CD8-positive, alpha-beta memory T cell (primary cell): ENCODE data around the gene RAD21L1. TPM values are rescaled to one million over a fixed set of nuclear protein-coding genes. Genes with fewer than 3 reads are reported as not detected.
A peak's percentile ranks its signal among the peaks of the same experiment; 100 is the strongest.

Experiments used
- CTCF ChIA-PET: fragments of 350-600 bp; sonication (Branson Sonifier 250); formaldehyde crosslinking; loops from one replicate; lab custom pipeline; 2021; ENCODE audit warnings: antibody characterized with exemption; lab: Charles Lee
- POLR2A ChIA-PET: fragments of 350-600 bp; sonication (Branson Sonifier 250); formaldehyde crosslinking; loops from one replicate; lab custom pipeline; 2021; ENCODE audit warnings: antibody characterized with exemption; lab: Charles Lee
- DNase-seq, 5 donors: peaks; one replicate each; pipeline versions ENCODE4 v3.0.0 to v3.0.0-alpha.2; 2020 to 2022; ENCODE audit warnings: mixed read lengths in 1 of 5
- H3K27ac ChIP-seq: one replicate; pipeline ENCODE4 v1.7.0; 2013; ENCODE audit warnings: low read depth, mild to moderate bottlenecking, low read length, moderate library complexity
- H3K27me3 ChIP-seq: 2 replicates; pipeline ENCODE4 v1.7.0; 2013; ENCODE audit warnings: low read length, mild to moderate bottlenecking; ENCODE audit not compliant: insufficient read depth, poor library complexity, severe bottlenecking
- H3K36me3 ChIP-seq: 2 replicates; pipeline ENCODE4 v1.7.0; 2013; ENCODE audit warnings: mild to moderate bottlenecking, low read length, moderate library complexity; ENCODE audit not compliant: insufficient read depth
- H3K4me1 ChIP-seq: 2 replicates; pipeline ENCODE4 v1.7.0; 2013; ENCODE audit warnings: mild to moderate bottlenecking, low read length, moderate library complexity; ENCODE audit not compliant: insufficient read depth
- H3K4me3 ChIP-seq: 2 replicates; pipeline ENCODE4 v1.7.0; 2013; ENCODE audit warnings: mild to moderate bottlenecking, low read length
- H3K9me3 ChIP-seq: 2 replicates; pipeline ENCODE4 v1.7.0; 2013; ENCODE audit warnings: mild to moderate bottlenecking, low read length
- H3K27ac Mint-ChIP-seq, 8 donors: one replicate each; pipeline ENCODE4 v1.8.0; 2020 to 2021; ENCODE audit warnings: mixed read lengths in 8 of 8, mild to moderate bottlenecking in 6 of 8, inconsistent platforms in 3 of 8, moderate library complexity in 3 of 8
- H3K27me3 Mint-ChIP-seq, 2 donors: one replicate each; pipeline ENCODE4 v1.8.0; 2020 to 2021; ENCODE audit warnings: mixed read lengths in 2 of 2, mild to moderate bottlenecking in 1 of 2, moderate library complexity in 1 of 2
- H3K36me3 Mint-ChIP-seq, 3 donors: one replicate each; pipeline ENCODE4 v1.8.0; 2020 to 2021; ENCODE audit warnings: mixed read lengths in 3 of 3, inconsistent platforms in 1 of 3, mild to moderate bottlenecking in 1 of 3
- H3K4me1 Mint-ChIP-seq, 3 donors: one replicate each; pipeline ENCODE4 v1.8.0; 2020 to 2021; ENCODE audit warnings: mixed read lengths in 3 of 3, inconsistent platforms in 1 of 3, mild to moderate bottlenecking in 1 of 3
- H3K4me3 Mint-ChIP-seq, 7 donors: one replicate each; pipeline ENCODE4 v1.8.0; 2020 to 2021; ENCODE audit warnings: mixed read lengths in 7 of 7, mild to moderate bottlenecking in 6 of 7, moderate library complexity in 4 of 7, inconsistent platforms in 2 of 7
- H3K9me3 Mint-ChIP-seq, 5 donors: one replicate each; pipeline ENCODE4 v1.8.0; 2020 to 2022; ENCODE audit warnings: mixed read lengths in 5 of 5, mild to moderate bottlenecking in 3 of 5, moderate library complexity in 2 of 5, inconsistent platforms in 1 of 5
- polyA plus RNA-seq: library from polyadenylated mRNA; unstranded; fragments of 300-500 nt; fragmentation: Illumina TruSeq; gene quantifications from one replicate; pipeline ENCODE4 v1.2.3, GENCODE V29; 2021
- total RNA-seq, 2 experiments: library from RNA; stranded (reverse); gene quantifications; one replicate each; pipeline ENCODE4 v1.2.3, GENCODE V29; 2021

The RAD21L1 gene
- total and polyA plus RNA-seq, 3 experiments from 2014 or later, result not detected

DNA sequence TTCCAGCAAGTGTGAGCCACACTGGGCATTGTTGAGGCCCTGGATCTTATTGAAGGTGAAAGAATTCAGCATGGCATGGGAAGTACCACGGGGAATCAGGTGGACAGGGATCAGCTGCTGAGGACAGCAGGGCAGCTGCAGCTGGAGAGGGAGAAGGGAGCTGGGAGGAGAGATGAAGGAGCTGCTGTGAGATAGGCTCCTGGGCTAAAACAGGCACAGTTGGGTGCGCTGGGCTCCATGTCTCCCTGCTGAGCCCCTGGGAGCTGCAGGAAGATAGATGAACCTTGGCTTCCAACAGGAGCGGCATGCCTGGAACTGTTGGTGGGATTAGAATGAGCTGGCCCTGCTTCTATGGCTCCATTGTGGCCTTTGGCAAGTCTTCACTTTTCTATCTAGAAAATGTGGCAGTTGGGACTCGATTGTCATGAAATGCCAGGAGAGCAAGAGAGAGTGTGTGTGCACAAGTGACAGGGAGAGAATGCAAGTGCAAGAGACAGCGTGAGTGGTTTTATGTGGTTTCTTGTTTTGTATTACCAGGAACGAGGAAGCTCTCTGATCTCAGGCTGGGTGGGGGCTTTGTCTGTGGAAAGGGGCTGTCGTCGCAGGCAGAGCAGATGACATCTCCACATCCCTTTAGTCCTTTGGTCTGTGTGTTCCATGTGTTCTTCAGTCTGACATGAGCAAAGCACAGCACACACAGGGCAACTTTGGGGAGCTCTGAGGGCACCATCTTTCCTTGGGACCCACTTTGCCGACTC is 60.6 kb downstream of the RAD21L1 start:
- Mint-ChIP-seq H3K27me3 (no peaks in the 10 kb centered on the region), H3K36me3 (peaks cover 0 to 14% (median 11%) of the 10 kb centered on the region in 3 donors), H3K4me1 (peaks cover 14 to 25% (median 23%) of the 10 kb centered on the region in 3 donors), H3K9me3 (no peaks in the 10 kb centered on the region), H3K27ac (peak overlapping the region in 7 of 8 donors; percentile 4 to 90 (median 57)), H3K4me3 (peak overlapping the region in 5 of 7 donors; percentile 25 to 62 (median 60))
- no peaks in the 10 kb centered on the region for H3K9me3 ChIP-seq
- H3K27me3 ChIP-seq, result no peaks in the 10 kb centered on the region
- H3K27ac ChIP-seq, result no peak overlapping the region
- DNase-seq, result peak in 1 of 5 donors; percentile 80
- H3K36me3 ChIP-seq, result no peaks in the 10 kb centered on the region
- POLR2A ChIA-PET, result no interaction called here
- peak overlapping the region; percentile 14 for H3K4me3 ChIP-seq
- CTCF ChIA-PET, result no interaction called here
- peaks cover 60% of the 10 kb centered on the region for H3K4me1 ChIP-seq

- H3K9me3 Mint-ChIP-seq, result no peaks in the 10 kb centered on the region
- peaks cover 0 to 14% (median 11%) of the 10 kb centered on the region in 3 donors for H3K36me3 Mint-ChIP-seq
- H3K27me3 ChIP-seq, result no peaks in the 10 kb centered on the region
- H3K4me3 Mint-ChIP-seq, result peak overlapping the region in 4 of 7 donors; percentile 16 to 60 (median 38)
- no peaks in the 10 kb centered on the region for H3K36me3 ChIP-seq
- peak overlapping the region; percentile 14 for H3K4me3 ChIP-seq
- CTCF ChIA-PET, result no interaction called here
- peaks cover 53% of the 10 kb centered on the region for H3K4me1 ChIP-seq
- H3K4me1 Mint-ChIP-seq, result peaks cover 14 to 25% (median 23%) of the 10 kb centered on the region in 3 donors
- H3K9me3 ChIP-seq, result no peaks in the 10 kb centered on the region
- no peaks in the 10 kb centered on the region for H3K27me3 Mint-ChIP-seq
- peak overlapping the region in 5 of 8 donors; percentile 39 to 94 (median 79) for H3K27ac Mint-ChIP-seq
- DNase-seq, result no peak
- POLR2A ChIA-PET, result no interaction called here
- H3K27ac ChIP-seq, result no peak overlapping the region
Measured at GRCh38 chr20:1287306-1287705, 61.5 kb downstream of the RAD21L1 start.

DNA sequence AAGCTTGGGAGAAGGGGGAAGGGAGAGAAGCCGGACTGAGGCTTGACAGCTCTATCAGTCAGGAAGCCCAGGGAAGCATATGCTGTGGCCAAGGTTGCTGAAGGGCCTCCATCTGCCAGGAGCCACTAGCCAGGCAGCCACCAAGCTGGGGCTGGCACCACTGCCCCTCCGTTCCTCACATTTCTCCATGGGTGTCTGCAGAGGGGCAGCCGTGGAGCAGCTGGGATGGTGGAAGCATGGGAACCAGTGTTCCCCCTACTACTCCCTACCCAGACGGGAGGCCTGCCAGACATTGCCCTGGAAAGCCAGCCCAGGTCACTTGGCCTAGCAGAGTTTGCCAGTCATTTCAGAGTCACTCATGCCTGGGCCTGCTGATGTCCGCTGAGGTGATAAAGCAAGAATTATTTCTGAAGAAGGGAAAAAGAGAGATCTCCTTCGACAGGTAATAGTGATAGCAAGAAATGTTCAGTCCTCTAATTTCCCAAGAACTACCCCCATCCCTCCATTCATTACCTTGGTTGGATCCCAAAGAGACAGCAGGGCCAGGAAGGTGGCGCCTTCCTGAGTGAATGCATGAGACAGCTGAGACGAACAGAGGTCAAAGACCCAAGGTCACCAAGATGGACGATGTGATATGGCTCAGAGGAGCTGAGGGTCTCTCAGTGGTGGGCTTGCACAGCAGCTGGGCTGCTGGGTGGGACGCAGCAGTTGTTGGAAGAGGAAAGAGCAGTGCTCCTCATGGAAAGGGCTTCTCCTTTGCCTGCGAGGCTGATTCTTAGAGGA is 62.1 kb downstream of the RAD21L1 start:
- Mint-ChIP-seq H3K9me3 (no peaks in the 10 kb centered on the region), H3K27ac (peak overlapping the region in 1 of 8 donors; percentile 45), H3K36me3 (peaks cover 0 to 14% (median 11%) of the 10 kb centered on the region in 3 donors), H3K27me3 (no peaks in the 10 kb centered on the region), H3K4me1 (peaks cover 14 to 25% (median 23%) of the 10 kb centered on the region in 3 donors), H3K4me3 (no peak overlapping the region)
- no peaks in the 10 kb centered on the region for H3K9me3 ChIP-seq
- H3K4me1 ChIP-seq, result peaks cover 53% of the 10 kb centered on the region
- ChIA-PET CTCF (no interaction called here), POLR2A (no interaction called here)
- H3K36me3 ChIP-seq, result no peaks in the 10 kb centered on the region
- H3K27ac ChIP-seq, result no peak overlapping the region
- DNase-seq, result no peak
- H3K27me3 ChIP-seq, result no peaks in the 10 kb centered on the region
- H3K4me3 ChIP-seq, result peak overlapping the region; percentile 14

DNA sequence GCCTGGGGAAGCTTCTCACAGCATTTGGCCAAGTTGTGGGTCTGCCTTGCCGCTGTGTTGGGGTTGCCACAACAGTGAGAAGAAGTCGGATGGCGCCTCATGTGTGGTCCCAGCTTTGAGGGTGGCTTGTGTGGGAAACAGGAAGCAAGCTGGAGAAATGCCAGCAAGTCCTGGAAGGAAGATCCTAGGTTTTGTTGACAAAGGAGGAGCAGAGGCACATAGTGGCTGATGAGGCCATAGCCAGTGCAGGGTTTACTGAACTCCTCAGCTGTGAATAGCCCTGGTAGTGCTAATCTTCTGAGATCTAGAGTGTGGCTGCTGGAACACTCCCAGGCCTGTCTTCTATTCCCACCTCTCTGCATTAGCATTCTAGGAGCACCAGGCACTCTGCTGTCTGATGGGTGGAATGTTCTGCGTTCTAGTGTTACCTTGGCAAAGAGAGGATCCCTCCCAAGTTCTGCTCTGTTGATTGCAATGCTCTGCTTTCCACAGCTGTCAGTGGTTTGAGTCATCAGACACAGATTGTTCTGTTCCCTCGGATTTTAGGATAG is 65.4 kb downstream of the RAD21L1 start:
- peaks cover 0 to 7% (median 6%) of the 10 kb centered on the region in 3 donors for H3K36me3 Mint-ChIP-seq
- no peaks in the 10 kb centered on the region for H3K27me3 Mint-ChIP-seq
- no peaks in the 10 kb centered on the region for H3K9me3 ChIP-seq
- ChIA-PET POLR2A (no interaction called here), CTCF (no interaction called here)
- H3K9me3 Mint-ChIP-seq, result no peaks in the 10 kb centered on the region
- peaks cover 30% of the 10 kb centered on the region for H3K4me1 ChIP-seq
- H3K27ac ChIP-seq, result no peak overlapping the region
- H3K36me3 ChIP-seq, result no peaks in the 10 kb centered on the region
- H3K4me3 ChIP-seq, result no peak overlapping the region
- peak overlapping the region in 1 of 8 donors; percentile 60 for H3K27ac Mint-ChIP-seq
- H3K27me3 ChIP-seq, result no peaks in the 10 kb centered on the region
- DNase-seq, result no peak
- H3K4me3 Mint-ChIP-seq, result no peak overlapping the region
- peaks cover 13 to 14% (median 13%) of the 10 kb centered on the region in 3 donors for H3K4me1 Mint-ChIP-seq

DNA sequence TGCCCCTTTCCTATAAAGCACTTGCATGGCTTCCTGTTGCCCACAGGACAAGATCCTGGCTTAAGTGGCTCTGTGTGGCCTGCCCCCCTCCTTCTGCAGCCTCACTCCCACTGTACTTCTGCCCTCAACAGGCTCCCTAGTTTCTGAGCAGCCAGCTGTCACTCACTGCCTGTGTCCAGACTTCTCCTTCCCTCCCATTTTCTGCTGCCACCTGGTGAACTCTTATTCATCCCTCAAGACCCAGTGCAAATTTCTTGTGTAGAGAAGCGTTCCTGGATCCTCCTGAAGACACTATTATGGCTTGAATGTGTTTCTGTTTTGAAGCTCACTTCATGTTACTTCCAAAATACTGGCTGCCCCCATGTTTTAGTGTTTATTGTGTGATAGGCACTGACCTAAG is 66.8 kb downstream of the RAD21L1 start:
- H3K4me3 Mint-ChIP-seq, result no peak overlapping the region
- Histone ChIP-seq H3K27me3 (no peaks in the 10 kb centered on the region), H3K27ac (no peak overlapping the region), H3K4me1 (peaks cover 18% of the 10 kb centered on the region), H3K4me3 (no peak overlapping the region), H3K36me3 (no peaks in the 10 kb centered on the region), H3K9me3 (no peaks in the 10 kb centered on the region)
- ChIA-PET POLR2A (no interaction called here), CTCF (no interaction called here)
- no peaks in the 10 kb centered on the region for H3K27me3 Mint-ChIP-seq
- peaks cover 0 to 16% (median 7%) of the 10 kb centered on the region in 3 donors for H3K36me3 Mint-ChIP-seq
- no peak overlapping the region for H3K27ac Mint-ChIP-seq
- H3K4me1 Mint-ChIP-seq, result peaks cover 0 to 2% (median under 1%) of the 10 kb centered on the region in 3 donors
- DNase-seq, result no peak
- H3K9me3 Mint-ChIP-seq, result no peaks in the 10 kb centered on the region

DNA sequence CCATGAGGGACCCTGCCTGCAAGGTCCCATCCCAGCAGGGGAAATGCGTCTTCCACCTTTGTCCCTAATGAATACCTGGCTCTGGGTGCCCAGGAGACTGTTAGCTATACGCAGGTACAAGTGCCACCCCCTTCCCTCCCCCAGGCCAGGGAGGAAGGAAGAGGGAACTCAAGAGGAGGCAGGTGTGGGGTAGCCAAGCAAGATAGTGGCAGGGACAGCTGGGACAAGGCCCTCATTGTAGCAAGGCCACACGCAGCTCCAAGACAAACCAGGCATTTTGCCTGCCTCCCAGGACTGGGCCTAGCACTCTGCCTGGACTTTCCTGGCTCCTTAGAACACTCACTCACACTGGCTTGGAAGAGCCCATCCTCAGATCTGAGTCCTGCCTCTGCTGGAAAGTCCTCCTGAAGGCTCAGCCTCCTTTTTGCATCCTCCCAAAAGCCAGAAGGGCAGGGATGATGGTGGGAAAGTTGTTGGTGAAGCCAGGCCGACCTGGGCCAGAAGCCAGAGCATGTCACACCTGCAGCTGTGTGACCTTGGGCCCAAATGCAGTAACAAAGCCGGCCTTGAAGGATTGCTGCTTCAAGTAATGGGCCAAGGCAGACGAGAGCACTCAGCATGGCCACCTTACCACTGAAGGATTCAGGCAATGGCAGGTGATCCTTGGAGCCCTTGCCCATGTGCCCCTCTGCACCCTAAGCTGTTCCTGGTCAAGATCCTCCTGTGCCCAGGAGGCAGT is 68.0 kb downstream of the RAD21L1 start:
- Mint-ChIP-seq H3K4me3 (no peak overlapping the region), H3K36me3 (peaks cover 0 to 15% (median 7%) of the 10 kb centered on the region in 3 donors), H3K9me3 (no peaks in the 10 kb centered on the region), H3K27me3 (no peaks in the 10 kb centered on the region), H3K4me1 (peaks cover 0 to 2% (median 0%) of the 10 kb centered on the region in 3 donors), H3K27ac (peak overlapping the region in 1 of 8 donors; percentile 24)
- H3K9me3 ChIP-seq, result no peaks in the 10 kb centered on the region
- ChIA-PET POLR2A (no interaction called here), CTCF (interaction anchor here (0.5 kb wide), 1 partner anchor 1822 kb away, joined by 3 read pairs; no protein-coding TSS in a partner anchor)
- DNase-seq, result no peak
- no peak overlapping the region for H3K4me3 ChIP-seq
- no peak overlapping the region for H3K27ac ChIP-seq
- no peaks in the 10 kb centered on the region for H3K36me3 ChIP-seq
- no peaks in the 10 kb centered on the region for H3K27me3 ChIP-seq
- H3K4me1 ChIP-seq, result peaks cover 12% of the 10 kb centered on the region

DNA sequence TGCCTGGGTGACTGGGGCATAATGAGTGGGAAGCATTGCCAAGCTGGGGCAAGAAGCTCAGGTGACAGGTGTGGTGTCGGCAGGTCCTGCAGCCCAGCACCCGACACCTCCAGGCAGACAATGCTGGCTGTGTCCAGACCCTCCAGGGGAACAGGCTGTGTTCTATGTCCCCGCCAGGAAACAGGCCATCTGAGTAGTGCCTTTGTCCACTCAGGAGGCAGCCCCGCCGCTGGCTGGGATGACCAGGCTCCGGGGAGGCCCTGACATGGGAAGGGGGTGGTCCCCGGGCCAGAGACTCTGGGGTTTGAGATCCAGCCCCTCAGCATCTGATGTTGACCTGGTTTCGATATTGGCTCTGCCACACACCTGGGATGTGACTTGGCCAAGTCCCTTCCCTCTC is 68.7 kb downstream of the RAD21L1 start:
- no peaks in the 10 kb centered on the region for H3K27me3 Mint-ChIP-seq
- ChIA-PET CTCF (no interaction called here), POLR2A (interaction anchor here (0.6 kb wide), 1 partner anchor 20 kb away, joined by 6 read pairs; no protein-coding TSS in a partner anchor)
- Histone ChIP-seq H3K27me3 (no peaks in the 10 kb centered on the region), H3K4me3 (no peak overlapping the region), H3K36me3 (no peaks in the 10 kb centered on the region), H3K9me3 (no peaks in the 10 kb centered on the region), H3K4me1 (peaks cover 12% of the 10 kb centered on the region), H3K27ac (no peak overlapping the region)
- no peak overlapping the region for H3K4me3 Mint-ChIP-seq
- peaks cover 0 to 15% (median 7%) of the 10 kb centered on the region in 3 donors for H3K36me3 Mint-ChIP-seq
- peak overlapping the region in 1 of 8 donors; percentile 24 for H3K27ac Mint-ChIP-seq
- H3K4me1 Mint-ChIP-seq, result peaks cover 0 to 5% (median 2%) of the 10 kb centered on the region in 3 donors
- DNase-seq, result no peak
- H3K9me3 Mint-ChIP-seq, result no peaks in the 10 kb centered on the region
